Measurements from ENCODE around the gene ATP5MG. TPM values are rescaled to one million over a fixed set of nuclear protein-coding genes. Genes with fewer than 3 reads are reported as not detected.

The ATP5MG gene
- total and polyA plus RNA-seq, 10 of the 15 experiments (the other 5 are each of a cell fraction or from before 2014, with no cell fraction given), result 211 to 2,276 (median 633) TPM

DNA sequence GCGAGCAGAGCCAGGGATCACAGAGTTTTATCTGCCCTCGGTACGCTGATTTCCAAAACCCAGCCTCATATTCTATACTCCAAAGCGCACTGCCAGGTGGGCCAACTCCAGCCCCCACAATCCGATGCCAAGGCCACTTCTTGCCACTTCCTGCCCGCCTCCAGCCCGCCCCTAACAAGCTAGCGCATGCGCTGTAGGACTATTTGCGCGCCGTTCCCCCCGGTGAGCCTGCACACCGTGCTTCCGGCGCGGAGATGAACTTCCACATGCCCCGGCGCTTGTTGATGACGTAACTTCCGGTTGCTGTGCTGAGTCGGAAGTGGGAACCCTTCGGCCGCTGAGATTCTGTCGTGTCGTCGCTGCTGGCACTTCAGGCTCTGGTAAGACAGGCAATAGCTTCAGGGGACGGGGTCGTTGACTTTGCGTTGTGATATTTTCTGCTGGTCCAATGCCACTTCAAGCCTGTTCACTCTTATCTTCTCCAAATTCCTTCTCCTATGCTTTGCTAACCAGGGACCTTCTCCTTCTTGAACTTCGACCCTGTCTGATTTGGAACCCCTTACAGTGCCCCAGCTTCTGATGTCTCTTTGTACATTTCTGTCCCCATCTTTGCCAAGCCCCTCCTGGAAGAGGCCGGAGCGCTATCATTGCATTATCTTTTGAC is 42.0 kb upstream of the ATP5MG start, which contains the start of gene UBE4A (continued):
- no peak for TF ChIP-seq EGR1 (IDR thresholded peaks at IDR 0.05; ENCODE audit: borderline replicate concordance in 1 of 2, low read depth in 2 of 2, low read length in 2 of 2)
- peak; percentile 63 for TF ChIP-seq NR2F1 (conservative IDR thresholded peaks at IDR 0.05)
- peak; percentile 76; the same call in 1 of the 3 replicates for TF ChIP-seq POU2F2 (IDR thresholded peaks at IDR 0.05; ENCODE audit: borderline replicate concordance, low read depth, low read length)
- TF ChIP-seq, protein P1, sequence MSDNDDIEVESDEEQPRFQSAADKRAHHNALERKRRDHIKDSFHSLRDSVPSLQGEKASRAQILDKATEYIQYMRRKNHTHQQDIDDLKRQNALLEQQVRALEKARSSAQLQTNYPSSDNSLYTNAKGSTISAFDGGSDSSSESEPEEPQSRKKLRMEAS (IDR thresholded peaks at IDR 0.05; ENCODE audit: low read depth, low read length), result peak; percentile 74
- TF ChIP-seq CBX5 (IDR thresholded peaks at IDR 0.05; ENCODE audit: low read depth), result peak; percentile 87; the same call in 1 of the 2 replicates
- TF ChIP-seq NRF1 (conservative IDR thresholded peaks at IDR 0.05; ENCODE audit: low read depth, low read length), result peak; percentile 59
- no peak for TF ChIP-seq REST (IDR thresholded peaks at IDR 0.05; ENCODE audit: low read depth, low read length)
- TF ChIP-seq WRNIP1 (IDR thresholded peaks at IDR 0.05; ENCODE audit: borderline replicate concordance, low read depth, low read length), result 0 out of 2 replicates have a peak, but pooled peaks have one; percentile 28
- no peak for TF ChIP-seq CBX3 (IDR thresholded peaks at IDR 0.05; ENCODE audit: borderline replicate concordance, low read depth)
- TF ChIP-seq RCOR1 (conservative IDR thresholded peaks at IDR 0.05; ENCODE audit: low read depth, low read length), result no peak
- no peak for TF ChIP-seq IRF5 (IDR thresholded peaks at IDR 0.05; ENCODE audit: borderline replicate concordance)
- peak; percentile 40; the same call in 1 of the 2 replicates for TF ChIP-seq SREBF1 (IDR thresholded peaks at IDR 0.05; ENCODE audit: low read length)
- TF ChIP-seq ATF7 (IDR thresholded peaks at IDR 0.05; ENCODE audit: low read depth), result peak; percentile 99
- no peak for TF ChIP-seq TCF7 (IDR thresholded peaks at IDR 0.05; ENCODE audit: borderline replicate concordance)
- no peak for TF ChIP-seq KAT2A (conservative IDR thresholded peaks at IDR 0.05; ENCODE audit: control insufficient read depth, low read depth, low read length)
- TF ChIP-seq GATAD2B (conservative IDR thresholded peaks at IDR 0.05; ENCODE audit: low read depth), result peak; percentile 49; the same call in 1 of the 2 replicates
- TF ChIP-seq ZNF207 (IDR thresholded peaks at IDR 0.05; ENCODE audit: borderline replicate concordance), result peak; percentile 72; the same call in 1 of the 2 replicates
- peak; percentile 45; the same call in 1 of the 2 replicates for TF ChIP-seq MTA2 (IDR thresholded peaks at IDR 0.05; ENCODE audit: low read depth)
- TF ChIP-seq TBL1XR1 (IDR thresholded peaks at IDR 0.05; ENCODE audit: low read depth, low read length), result peak; percentile 53; the same call in 1 of the 2 replicates
- TF ChIP-seq POLR2A (IDR thresholded peaks at IDR 0.05; ENCODE audit: low read depth, low read length), result peak; percentile 97
- TF ChIP-seq HCFC1 (IDR thresholded peaks at IDR 0.05; ENCODE audit: low read length), result peak; percentile 82
- no peak for TF ChIP-seq CTCF (IDR thresholded peaks at IDR 0.05 in 2 of 3, conservative IDR thresholded peaks at IDR 0.05 in 1 of 3; ENCODE audit: control insufficient read depth in 2 of 3, extremely low read depth in 1 of 3, insufficient read depth in 1 of 3, low read depth in 3 of 3, low read length in 3 of 3)
- peak; percentile 65 to 70; a peak in 3 of 4 replicates for TF ChIP-seq BHLHE40 (IDR thresholded peaks at IDR 0.05; ENCODE audit: borderline replicate concordance in 1 of 2, low read depth in 2 of 2, low read length in 1 of 2)
- TF ChIP-seq EED (IDR thresholded peaks at IDR 0.05; ENCODE audit: low read depth), result no peak
- no peak for TF ChIP-seq ZZZ3 (IDR thresholded peaks at IDR 0.05; ENCODE audit: control insufficient read depth, insufficient read length, low read depth)

Data from GM12878 (cell line).